Measurements from ENCODE around the gene RXFP4. TPM values are rescaled to one million over a fixed set of nuclear protein-coding genes. Genes with fewer than 3 reads are reported as not detected.

The RXFP4 gene
- total RNA-seq, 1 donor from 2014 or later: not detected

Small RNAs within 50 kb of the gene (small RNA-seq; reads per million reads assigned to genes)
- gene MIR6738: 0.08 reads per million
- not detected for gene RF00015
- gene SCARNA4: not detected
- gene SNORA80E: 28.4 reads per million, percentile 97 among the genes with 10 or more reads in this experiment

Other genes starting within 250 kb of the RXFP4 start
- 42.8 TPM for gene GON4L, start 84.4 kb upstream of the RXFP4 start, total RNA-seq
- gene SYT11, start 82.1 kb upstream of the RXFP4 start, total RNA-seq: 163 TPM
- gene RIT1, start 30.3 kb upstream of the RXFP4 start, total RNA-seq: 33.8 TPM
- 30.6 TPM for gene KHDC4, start 7.2 kb upstream of the RXFP4 start, total RNA-seq
- 99.5 TPM for gene ARHGEF2, start 36.9 kb downstream of the RXFP4 start, total RNA-seq
- 230 TPM for gene SSR2, start 79.3 kb downstream of the RXFP4 start, total RNA-seq
- 28.5 TPM for gene UBQLN4, start 112.2 kb downstream of the RXFP4 start, total RNA-seq
- 36.3 TPM for gene LAMTOR2, start 113.1 kb downstream of the RXFP4 start, total RNA-seq
- not detected for gene RAB25, start 119.5 kb downstream of the RXFP4 start, total RNA-seq
- 43.2 TPM for gene MEX3A, start 140.8 kb downstream of the RXFP4 start, total RNA-seq
- 14.3 TPM for gene LMNA, start 173.1 kb downstream of the RXFP4 start, total RNA-seq
- gene SEMA4A, start 211.9 kb downstream of the RXFP4 start, total RNA-seq: 22.0 TPM